ENCODE results near the gene AMMECR1.

GRCh38 chrX:110241816-110242215, 76.1 kb downstream of the AMMECR1 start:
- TF ChIP-seq EZH2 (IDR thresholded peaks at IDR 0.05; ENCODE audit: insufficient read depth, poor library complexity, severe bottlenecking) = no peak
- no peak for TF ChIP-seq EZH2phosphoT487 (IDR thresholded peaks at IDR 0.05; ENCODE audit: insufficient read depth, low read depth)

All from GM23248 (cell line).